HL-60 (cell line): ENCODE data around the gene SSR2.

ENCODE experiments used
- DNase-seq, 2 experiments: peaks; one replicate each; pipeline ENCODE4 v3.0.0-alpha.2; 2010 to 2020; ENCODE audit warnings: low read depth in 1 of 2, low spot score in 1 of 2
- H3K27ac ChIP-seq: fragments of 250-450 bp; sonication (Bioruptor Pico); replicated peaks from 2 replicates; pipeline ENCODE4 v1.5.1; 2020; ENCODE audit warnings: mild to moderate bottlenecking, moderate library complexity
- H3K27me3 ChIP-seq: fragments of 250-450 bp; sonication (Bioruptor Pico); 2 replicates; pipeline ENCODE4 v1.5.1; 2021; ENCODE audit warnings: mild to moderate bottlenecking, moderate library complexity; ENCODE audit not compliant: insufficient read depth, poor library complexity, severe bottlenecking
- H3K4me3 ChIP-seq: replicated peaks from 2 replicates; pipeline ENCODE4 v1.5.1; 2011; ENCODE audit warnings: mild to moderate bottlenecking, control low read depth, low read length; ENCODE audit not compliant: insufficient read depth
- GABPA ChIP-seq: IDR thresholded peaks from 2 replicates; pipeline ENCODE4 v1.6.1; 2012; ENCODE audit warnings: low read depth
- POLR2AphosphoS5 ChIP-seq: IDR thresholded peaks from 2 replicates; pipeline ENCODE4 v1.6.1; 2012; ENCODE audit warnings: low read depth
- SPI1 ChIP-seq: IDR thresholded peaks from 2 replicates; pipeline ENCODE4 v1.6.1; 2012; ENCODE audit warnings: low read depth, mild to moderate bottlenecking, borderline replicate concordance
- TF ChIP-seq, protein P1 (sequence below): IDR thresholded peaks from one replicate; pipeline ENCODE4 v1.5.1; 2011; ENCODE audit warnings: low read length, control low read depth, inconsistent platforms; ENCODE audit not compliant: insufficient read depth
- TF ChIP-seq, protein P2 (sequence below): IDR thresholded peaks from 2 replicates; pipeline ENCODE4 v1.6.1; 2012; ENCODE audit warnings: low read depth; ENCODE audit not compliant: insufficient replicate concordance

SSR2 gene

DNA sequence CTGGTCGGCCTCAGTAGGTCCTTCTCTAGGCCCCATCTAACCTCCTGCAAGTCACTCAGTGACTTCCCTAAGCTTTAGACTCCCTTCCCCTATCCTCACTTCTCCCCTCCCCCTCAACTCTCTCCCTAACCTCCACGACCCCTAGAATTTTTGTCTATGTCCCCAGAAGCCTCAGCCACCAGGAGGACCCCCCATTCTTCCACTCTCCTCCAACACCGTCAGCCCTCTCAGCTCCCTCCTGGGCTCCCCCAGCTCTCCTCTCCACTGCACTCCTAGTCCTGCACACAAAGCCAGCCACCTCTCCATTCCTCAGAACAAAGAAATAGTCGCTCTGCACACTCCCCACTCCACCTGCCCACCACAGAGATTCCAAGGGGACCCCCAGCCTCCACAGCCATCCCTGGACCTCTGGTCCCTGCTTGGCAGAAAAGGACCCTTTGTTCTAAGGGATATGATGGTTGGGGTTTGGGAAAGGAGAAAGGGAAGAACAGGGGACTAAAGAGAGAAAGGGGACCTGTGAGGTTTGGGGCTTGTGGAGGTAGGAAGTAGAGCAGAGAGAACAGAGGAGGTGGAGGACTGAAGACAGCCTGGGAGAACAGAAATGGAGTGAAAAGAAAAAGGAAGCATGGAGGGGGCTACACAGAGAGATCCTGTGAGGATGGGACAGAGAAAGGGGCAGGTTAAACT lies 45.2 kb downstream of the SSR2 start:
- Histone ChIP-seq H3K4me3 (peak overlapping the region; percentile 84), H3K27me3 (no peaks in the 10 kb centered on the region), H3K27ac (peak overlapping the region; percentile 100)
- TF ChIP-seq, protein P1, sequence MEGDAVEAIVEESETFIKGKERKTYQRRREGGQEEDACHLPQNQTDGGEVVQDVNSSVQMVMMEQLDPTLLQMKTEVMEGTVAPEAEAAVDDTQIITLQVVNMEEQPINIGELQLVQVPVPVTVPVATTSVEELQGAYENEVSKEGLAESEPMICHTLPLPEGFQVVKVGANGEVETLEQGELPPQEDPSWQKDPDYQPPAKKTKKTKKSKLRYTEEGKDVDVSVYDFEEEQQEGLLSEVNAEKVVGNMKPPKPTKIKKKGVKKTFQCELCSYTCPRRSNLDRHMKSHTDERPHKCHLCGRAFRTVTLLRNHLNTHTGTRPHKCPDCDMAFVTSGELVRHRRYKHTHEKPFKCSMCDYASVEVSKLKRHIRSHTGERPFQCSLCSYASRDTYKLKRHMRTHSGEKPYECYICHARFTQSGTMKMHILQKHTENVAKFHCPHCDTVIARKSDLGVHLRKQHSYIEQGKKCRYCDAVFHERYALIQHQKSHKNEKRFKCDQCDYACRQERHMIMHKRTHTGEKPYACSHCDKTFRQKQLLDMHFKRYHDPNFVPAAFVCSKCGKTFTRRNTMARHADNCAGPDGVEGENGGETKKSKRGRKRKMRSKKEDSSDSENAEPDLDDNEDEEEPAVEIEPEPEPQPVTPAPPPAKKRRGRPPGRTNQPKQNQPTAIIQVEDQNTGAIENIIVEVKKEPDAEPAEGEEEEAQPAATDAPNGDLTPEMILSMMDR = no peak
- no peak for TF ChIP-seq GABPA
- peak; percentile 50; the same call in 1 of the 2 replicates for TF ChIP-seq SPI1
- TF ChIP-seq POLR2AphosphoS5 = no peak; the same call in 1 of the 2 replicates
- TF ChIP-seq, protein P2, sequence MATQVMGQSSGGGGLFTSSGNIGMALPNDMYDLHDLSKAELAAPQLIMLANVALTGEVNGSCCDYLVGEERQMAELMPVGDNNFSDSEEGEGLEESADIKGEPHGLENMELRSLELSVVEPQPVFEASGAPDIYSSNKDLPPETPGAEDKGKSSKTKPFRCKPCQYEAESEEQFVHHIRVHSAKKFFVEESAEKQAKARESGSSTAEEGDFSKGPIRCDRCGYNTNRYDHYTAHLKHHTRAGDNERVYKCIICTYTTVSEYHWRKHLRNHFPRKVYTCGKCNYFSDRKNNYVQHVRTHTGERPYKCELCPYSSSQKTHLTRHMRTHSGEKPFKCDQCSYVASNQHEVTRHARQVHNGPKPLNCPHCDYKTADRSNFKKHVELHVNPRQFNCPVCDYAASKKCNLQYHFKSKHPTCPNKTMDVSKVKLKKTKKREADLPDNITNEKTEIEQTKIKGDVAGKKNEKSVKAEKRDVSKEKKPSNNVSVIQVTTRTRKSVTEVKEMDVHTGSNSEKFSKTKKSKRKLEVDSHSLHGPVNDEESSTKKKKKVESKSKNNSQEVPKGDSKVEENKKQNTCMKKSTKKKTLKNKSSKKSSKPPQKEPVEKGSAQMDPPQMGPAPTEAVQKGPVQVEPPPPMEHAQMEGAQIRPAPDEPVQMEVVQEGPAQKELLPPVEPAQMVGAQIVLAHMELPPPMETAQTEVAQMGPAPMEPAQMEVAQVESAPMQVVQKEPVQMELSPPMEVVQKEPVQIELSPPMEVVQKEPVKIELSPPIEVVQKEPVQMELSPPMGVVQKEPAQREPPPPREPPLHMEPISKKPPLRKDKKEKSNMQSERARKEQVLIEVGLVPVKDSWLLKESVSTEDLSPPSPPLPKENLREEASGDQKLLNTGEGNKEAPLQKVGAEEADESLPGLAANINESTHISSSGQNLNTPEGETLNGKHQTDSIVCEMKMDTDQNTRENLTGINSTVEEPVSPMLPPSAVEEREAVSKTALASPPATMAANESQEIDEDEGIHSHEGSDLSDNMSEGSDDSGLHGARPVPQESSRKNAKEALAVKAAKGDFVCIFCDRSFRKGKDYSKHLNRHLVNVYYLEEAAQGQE = no peak
- peak; percentile 42 to 82 for DNase-seq

DNA sequence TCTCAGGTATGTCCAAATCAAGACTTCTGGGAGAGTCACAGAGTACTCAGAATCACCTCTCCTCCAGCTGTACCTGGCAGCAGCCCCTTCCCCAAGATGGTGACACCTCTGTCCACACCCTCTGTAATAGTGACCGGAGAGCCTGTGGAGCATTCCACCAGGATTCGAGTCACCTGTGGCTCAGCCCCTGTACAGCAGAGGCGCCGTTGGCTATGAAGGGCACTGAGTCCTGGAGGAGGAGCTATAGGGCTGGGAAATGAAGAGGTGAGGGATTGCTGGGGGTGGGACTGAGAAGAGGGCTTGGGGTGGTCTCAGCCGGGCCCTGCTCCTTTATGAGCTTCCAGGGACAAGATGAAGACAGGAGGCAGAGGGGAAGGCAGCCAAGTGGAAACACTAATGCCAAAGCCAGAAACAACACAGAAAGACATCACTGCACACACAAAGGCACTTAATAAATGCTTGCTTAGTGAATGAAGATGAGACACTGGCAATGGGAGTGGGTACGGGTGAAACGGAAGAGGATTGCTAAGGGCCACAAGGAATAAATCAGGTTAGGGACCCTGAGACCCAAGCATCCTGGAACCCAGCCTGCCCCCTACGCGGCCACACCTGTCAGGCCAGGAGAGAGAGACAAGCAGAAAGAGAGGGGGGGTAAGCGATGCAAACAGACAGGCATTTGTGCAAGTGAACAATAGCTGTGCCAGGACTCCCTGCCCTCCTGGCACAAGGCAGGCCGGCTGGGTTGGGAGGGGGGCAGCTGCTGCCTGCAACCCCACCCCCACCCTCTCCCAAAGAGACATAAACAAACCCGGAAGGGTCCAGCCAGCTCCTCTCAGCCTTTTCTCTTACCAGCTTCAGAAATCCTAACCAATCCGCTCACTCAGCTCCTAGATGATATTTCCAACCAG lies 46.3 kb downstream of the SSR2 start:
- Histone ChIP-seq H3K27me3 (no peaks in the 10 kb centered on the region), H3K4me3 (peak overlapping the region; percentile 84), H3K27ac (peak overlapping the region; percentile 100)
- no peak for DNase-seq
- TF ChIP-seq, protein P2 = no peak
- TF ChIP-seq POLR2AphosphoS5 (0 out of 2 replicates have a peak, but pooled peaks have one; percentile 25), SPI1 (no peak)

DNA sequence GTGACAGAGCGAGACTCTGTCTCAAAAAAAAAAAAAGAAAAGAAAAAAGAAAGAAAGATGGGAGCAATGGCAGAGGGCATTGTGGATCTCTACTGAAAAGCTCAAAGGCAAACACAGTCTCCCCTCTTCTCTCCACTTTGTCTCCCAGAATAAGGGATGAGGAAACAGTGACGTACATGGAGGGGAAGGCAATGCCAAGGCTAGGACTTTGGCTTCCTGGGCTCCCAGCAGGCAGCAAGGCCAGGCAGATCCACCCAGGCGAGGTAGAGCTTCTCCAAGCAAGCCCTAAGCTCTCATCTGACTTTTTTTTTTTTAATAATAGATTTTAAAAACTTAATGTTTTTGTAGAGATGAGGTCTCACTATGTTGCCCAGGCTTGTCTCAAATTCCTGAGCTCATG lies 47.0 kb downstream of the SSR2 start:
- DNase-seq = no peak
- Histone ChIP-seq H3K4me3 (no peak overlapping the region), H3K27ac (peak overlapping the region; percentile 100), H3K27me3 (no peaks in the 10 kb centered on the region)
- no peak for TF ChIP-seq GABPA
- TF ChIP-seq SPI1 = no peak
- TF ChIP-seq, protein P1 = no peak
- no peak for TF ChIP-seq POLR2AphosphoS5
- TF ChIP-seq, protein P2 = no peak
